A549 (cell line): ENCODE results near the gene SLC2A4RG. TPM values are rescaled to one million over a fixed set of nuclear protein-coding genes. Genes with fewer than 3 reads are reported as not detected.

Experiments used
- ATAC-seq, 2 experiments: fragments of 200-7000 bp in 1 of 2; fragments of >200 bp in 1 of 2; cut with Nextera tagmentation in 1 of 2; cut with Tn5 transposase in 1 of 2; 3 replicates each; pipeline versions ENCODE4 v1.8.0 to v1.9.1; 2018 to 2020; ENCODE audit warnings: mild to moderate bottlenecking in 1 of 2, moderate library complexity in 1 of 2
- CTCF ChIA-PET: fragments of 300-600 bp; sonication (Branson Sonifier 250); formaldehyde crosslinking; extraction: SDS; loops from one replicate; lab custom pipeline; 2021; ENCODE audit warnings: antibody characterized with exemption, inconsistent platforms; lab: Yijun Ruan, JAX
- POLR2A ChIA-PET: fragments of 350-600 bp; formaldehyde crosslinking; extraction: SDS; loops from one replicate; lab custom pipeline; 2021; ENCODE audit warnings: antibody characterized with exemption, inconsistent platforms; lab: Yijun Ruan, JAX
- DNase-seq, 2 experiments: peaks; one replicate each; pipeline versions ENCODE4 v3.0.0 to v3.0.0-alpha.2; 2011 to 2016; ENCODE audit warnings: low read depth in 1 of 2, low spot score in 1 of 2
- FAIRE-seq: peaks from 2 replicates; lab custom pipeline; 2011; peaks lifted over from hg19 to GRCh38; lab: Jason Lieb, UNC
- H3K27ac ChIP-seq, 2 experiments: fragments of >200 bp; sonication (Bioruptor Twin); formaldehyde crosslinking; 3 replicates each; pipeline ENCODE4 v1.5.1; 2016 to 2017
- H3K4me1 ChIP-seq: fragments of >200 bp; sonication (Bioruptor Twin); formaldehyde crosslinking; 3 replicates; pipeline ENCODE4 v1.6.1; 2016
- H3K4me2 ChIP-seq: fragments of >200 bp; sonication (Bioruptor Twin); formaldehyde crosslinking; 3 replicates; pipeline ENCODE4 v1.6.1; 2016
- H3K4me3 ChIP-seq: fragments of >200 bp; sonication (Bioruptor Twin); formaldehyde crosslinking; 3 replicates; pipeline ENCODE4 v1.5.1; 2016
- H3K9me3 ChIP-seq: fragments of >200 bp; sonication (Bioruptor Twin); formaldehyde crosslinking; 3 replicates; pipeline ENCODE4 v1.6.1; 2016
- ATOH8 ChIP-seq: fragments of 250-450 bp; sonication (Bioruptor Pico); IDR thresholded peaks from 2 replicates; pipeline ENCODE4 v1.5.0; 2020; ENCODE audit warnings: low read depth, mild to moderate bottlenecking, moderate library complexity
- BCL3 ChIP-seq: fragments of >200 bp; sonication (Bioruptor Twin); formaldehyde crosslinking; IDR thresholded peaks from 3 replicates; pipeline ENCODE4 v1.6.1; 2016
- BHLHE40 ChIP-seq: IDR thresholded peaks from 2 replicates; pipeline ENCODE4 v1.6.1; 2012; ENCODE audit warnings: low read depth, low read length, inconsistent platforms
- EHMT2 ChIP-seq: fragments of 200-600 bp; sonication (generic); IDR thresholded peaks from 2 replicates; pipeline ENCODE4 v1.6.1; 2016; ENCODE audit warnings: antibody characterized with exemption, low read depth, mild to moderate bottlenecking, moderate library complexity
- EP300 ChIP-seq, 2 experiments: fragments of >200 bp; sonication (Bioruptor Twin); formaldehyde crosslinking; IDR thresholded peaks; 2 replicates in 1 of 2; 3 replicates in 1 of 2; pipeline ENCODE4 v1.6.1; 2016 to 2017
- FOSB ChIP-seq: fragments of 250-450 bp; sonication (Bioruptor Pico); IDR thresholded peaks from 2 replicates; pipeline ENCODE4 v1.5.0; 2020; ENCODE audit warnings: mild to moderate bottlenecking, moderate library complexity
- FOXS1 ChIP-seq: fragments of 250-450 bp; sonication (Bioruptor Pico); IDR thresholded peaks from 2 replicates; pipeline ENCODE4 v1.5.0; 2020; ENCODE audit warnings: mild to moderate bottlenecking, moderate library complexity
- GATA3 ChIP-seq: IDR thresholded peaks from 2 replicates; pipeline ENCODE4 v1.6.1; 2012; ENCODE audit warnings: borderline replicate concordance
- HDAC2 ChIP-seq: fragments of 200-600 bp; sonication (generic); IDR thresholded peaks from 2 replicates; pipeline ENCODE4 v1.6.1; 2016
- HES2 ChIP-seq: fragments of >200 bp; sonication (Bioruptor Twin); formaldehyde crosslinking; IDR thresholded peaks from 2 replicates; pipeline ENCODE4 v1.6.1; 2016
- HMGXB4 ChIP-seq: fragments of 250-450 bp; sonication (Bioruptor Pico); IDR thresholded peaks from 2 replicates; pipeline ENCODE4 v1.5.0; 2021; ENCODE audit warnings: mild to moderate bottlenecking, moderate library complexity, borderline replicate concordance
- HOXB13 ChIP-seq: fragments of 250-450 bp; sonication (Bioruptor Pico); IDR thresholded peaks from 2 replicates; pipeline ENCODE4 v1.5.0; 2020; ENCODE audit warnings: low read depth, mild to moderate bottlenecking, moderate library complexity
- JUN ChIP-seq, 2 experiments: fragments of >200 bp; sonication (Bioruptor Twin); formaldehyde crosslinking; IDR thresholded peaks; 2 replicates in 1 of 2; 3 replicates in 1 of 2; pipeline ENCODE4 v1.6.1; 2016 to 2017
- JUNB ChIP-seq: fragments of >200 bp; sonication (Bioruptor Twin); formaldehyde crosslinking; IDR thresholded peaks from 2 replicates; pipeline ENCODE4 v1.6.1; 2016
- KDM1A ChIP-seq: fragments of 200-600 bp; sonication (generic); IDR thresholded peaks from 2 replicates; pipeline ENCODE4 v1.6.1; 2016; ENCODE audit warnings: low read depth, mild to moderate bottlenecking
- MAZ ChIP-seq: fragments of 150-350 bp; IDR thresholded peaks from 2 replicates; pipeline ENCODE4 v1.6.1; 2014; ENCODE audit warnings: antibody characterized with exemption, low read depth, low read length, borderline replicate concordance
- NFE2L2 ChIP-seq: fragments of 150-350 bp; conservative IDR thresholded peaks from 2 replicates; pipeline ENCODE4 v1.6.1; 2014; ENCODE audit warnings: low read length
- RARB ChIP-seq: fragments of 250-450 bp; sonication (Bioruptor Pico); IDR thresholded peaks from 2 replicates; pipeline ENCODE4 v1.8.0; 2021; ENCODE audit warnings: mild to moderate bottlenecking, moderate library complexity
- SREBF2 ChIP-seq: fragments of 450-650 bp; IDR thresholded peaks from 2 replicates; pipeline ENCODE4 v1.6.1; 2014; ENCODE audit warnings: mild to moderate bottlenecking, moderate library complexity
- ZNF302 ChIP-seq: fragments of 250-450 bp; sonication (Bioruptor Pico); IDR thresholded peaks from 2 replicates; pipeline ENCODE4 v1.9.0; 2021; ENCODE audit warnings: inconsistent platforms, mild to moderate bottlenecking, moderate library complexity
- ZSCAN20 ChIP-seq: fragments of 250-450 bp; sonication (Bioruptor Pico); IDR thresholded peaks from 2 replicates; pipeline ENCODE4 v1.8.0; 2022; ENCODE audit warnings: mild to moderate bottlenecking, moderate library complexity
- WGBS: methylation state at CpG from one replicate; pipeline ENCODE4 v1.1.6; 2017; ENCODE audit errors: missing lambda C conversion rate; 5-methylcytosine and 5-hydroxymethylcytosine counted together
- polyA plus RNA-seq, 4 experiments: library from polyadenylated mRNA; depleted of rRNA in 3 of 4; stranded (reverse); fragments of >200 nt; fragmentation: RNase III in 1 of 4; extraction: RNeasy Plus Mini Kit Qiagen cat#74134 plus additional on column Dnase treatment in 1 of 4; gene quantifications; 2 replicates in 3 of 4; 3 replicates in 1 of 4; pipeline ENCODE4 v1.2.3, GENCODE V29; 2011 to 2017

SLC2A4RG gene
- polyA plus RNA-seq, 2 of the 4 experiments (the other 2 are of a cell fraction) = 28.1 to 64.6 TPM

- Histone ChIP-seq H3K27ac (no peak overlapping the region), H3K9me3 (no peaks in the 10 kb centered on the region), H3K4me1 (peaks cover 11% of the 10 kb centered on the region), H3K4me3 (no peak overlapping the region), H3K4me2 (no peak overlapping the region)
- ATAC-seq (no peak), DNase-seq (no peak), FAIRE-seq (no peak)
- POLR2A ChIA-PET = no interaction called here
- no peak for TF ChIP-seq BHLHE40
- no peak for TF ChIP-seq HMGXB4 (CRISPR knock-in tag)
- no peak for TF ChIP-seq BCL3
- TF ChIP-seq KDM1A = no peak
- CTCF ChIA-PET = interaction anchor here (0.5 to 2.7 kb wide), 2 partner anchors 81 to 82 kb away, joined by 3 to 8 read pairs; partner anchors contain the start of gene TPD52L2
- WGBS = 95% methylated on average over 5 of the region's 12 CpGs
Observed at GRCh38 chr20:63782521-63782971, 43.0 kb downstream of the SLC2A4RG start.

- Histone ChIP-seq H3K4me3 (no peak overlapping the region), H3K4me1 (no peaks in the 10 kb centered on the region), H3K4me2 (no peak overlapping the region), H3K9me3 (no peaks in the 10 kb centered on the region), H3K27ac (no peak overlapping the region)
- ChIA-PET CTCF (interaction anchor here (0.8 to 4.4 kb wide), 12 partner anchors 9 to 190 kb away, joined by 3 to 43 read pairs (median 4); partner anchors contain the start of gene TPD52L2), POLR2A (no interaction called here)
- no peak for TF ChIP-seq MAZ
- no peak for TF ChIP-seq JUN (IDR thresholded peaks at IDR 0.05)
- no peak for TF ChIP-seq HOXB13 (CRISPR knock-in tag)
- no peak for TF ChIP-seq FOSB (CRISPR knock-in tag)
- TF ChIP-seq FOXS1 (CRISPR knock-in tag) = no peak
- no peak for TF ChIP-seq GATA3
- TF ChIP-seq RARB (CRISPR knock-in tag) = no peak
- no peak for TF ChIP-seq JUNB
- TF ChIP-seq EHMT2 = no peak
- no peak for TF ChIP-seq BHLHE40
- no peak for TF ChIP-seq ATOH8 (CRISPR knock-in tag)
- no peak for TF ChIP-seq EP300 (IDR thresholded peaks at IDR 0.05)
- TF ChIP-seq ZNF302 (CRISPR knock-in tag) = no peak
- TF ChIP-seq SREBF2 = no peak
- TF ChIP-seq ZSCAN20 (CRISPR knock-in tag) = no peak
- TF ChIP-seq NFE2L2 = no peak
- no peak for TF ChIP-seq HDAC2
- no peak for TF ChIP-seq HES2
- no peak for TF ChIP-seq HMGXB4 (CRISPR knock-in tag)
- ATAC-seq (no peak), FAIRE-seq (no peak), DNase-seq (no peak)
- 76% methylated on average over 16 of the region's 16 CpGs for WGBS
Observed at GRCh38 chr20:63783970-63784369, 44.4 kb downstream of the SLC2A4RG start.
